ENCODE measurements around the gene AMOTL2.

- no peak for TF ChIP-seq TCF7L2 (IDR thresholded peaks at IDR 0.05; ENCODE audit: low read depth, low read length)
- no peak for TF ChIP-seq EP300 (IDR thresholded peaks at IDR 0.05; ENCODE audit: low read length)
- TF ChIP-seq ZNF277 (CRISPR knock-in tag; IDR thresholded peaks at IDR 0.05; ENCODE audit: borderline replicate concordance): no peak
- TF ChIP-seq MEF2A (IDR thresholded peaks at IDR 0.05; ENCODE audit: control insufficient read depth, low read depth, low read length): no peak
- TF ChIP-seq YY1 (IDR thresholded peaks at IDR 0.05; ENCODE audit: borderline replicate concordance in 1 of 3, control insufficient read depth in 1 of 3, extremely low read depth in 1 of 3, insufficient read depth in 3 of 3, insufficient read length in 1 of 3, insufficient replicate concordance in 2 of 3, low read depth in 1 of 3, low read length in 2 of 3): no peak
- no peak for TF ChIP-seq CTCF (IDR thresholded peaks at IDR 0.05 in 2 of 3, conservative IDR thresholded peaks at IDR 0.05 in 1 of 3; ENCODE audit: insufficient read depth in 2 of 3, low read depth in 1 of 3, low read length in 3 of 3)
These were observed 18.8 kb upstream of the AMOTL2 start for GRCh38 chr3:134393074-134393473.

All from K562 (cell line).